ENCODE measurements around the gene ABCA5.

The ABCA5 gene, protein sequence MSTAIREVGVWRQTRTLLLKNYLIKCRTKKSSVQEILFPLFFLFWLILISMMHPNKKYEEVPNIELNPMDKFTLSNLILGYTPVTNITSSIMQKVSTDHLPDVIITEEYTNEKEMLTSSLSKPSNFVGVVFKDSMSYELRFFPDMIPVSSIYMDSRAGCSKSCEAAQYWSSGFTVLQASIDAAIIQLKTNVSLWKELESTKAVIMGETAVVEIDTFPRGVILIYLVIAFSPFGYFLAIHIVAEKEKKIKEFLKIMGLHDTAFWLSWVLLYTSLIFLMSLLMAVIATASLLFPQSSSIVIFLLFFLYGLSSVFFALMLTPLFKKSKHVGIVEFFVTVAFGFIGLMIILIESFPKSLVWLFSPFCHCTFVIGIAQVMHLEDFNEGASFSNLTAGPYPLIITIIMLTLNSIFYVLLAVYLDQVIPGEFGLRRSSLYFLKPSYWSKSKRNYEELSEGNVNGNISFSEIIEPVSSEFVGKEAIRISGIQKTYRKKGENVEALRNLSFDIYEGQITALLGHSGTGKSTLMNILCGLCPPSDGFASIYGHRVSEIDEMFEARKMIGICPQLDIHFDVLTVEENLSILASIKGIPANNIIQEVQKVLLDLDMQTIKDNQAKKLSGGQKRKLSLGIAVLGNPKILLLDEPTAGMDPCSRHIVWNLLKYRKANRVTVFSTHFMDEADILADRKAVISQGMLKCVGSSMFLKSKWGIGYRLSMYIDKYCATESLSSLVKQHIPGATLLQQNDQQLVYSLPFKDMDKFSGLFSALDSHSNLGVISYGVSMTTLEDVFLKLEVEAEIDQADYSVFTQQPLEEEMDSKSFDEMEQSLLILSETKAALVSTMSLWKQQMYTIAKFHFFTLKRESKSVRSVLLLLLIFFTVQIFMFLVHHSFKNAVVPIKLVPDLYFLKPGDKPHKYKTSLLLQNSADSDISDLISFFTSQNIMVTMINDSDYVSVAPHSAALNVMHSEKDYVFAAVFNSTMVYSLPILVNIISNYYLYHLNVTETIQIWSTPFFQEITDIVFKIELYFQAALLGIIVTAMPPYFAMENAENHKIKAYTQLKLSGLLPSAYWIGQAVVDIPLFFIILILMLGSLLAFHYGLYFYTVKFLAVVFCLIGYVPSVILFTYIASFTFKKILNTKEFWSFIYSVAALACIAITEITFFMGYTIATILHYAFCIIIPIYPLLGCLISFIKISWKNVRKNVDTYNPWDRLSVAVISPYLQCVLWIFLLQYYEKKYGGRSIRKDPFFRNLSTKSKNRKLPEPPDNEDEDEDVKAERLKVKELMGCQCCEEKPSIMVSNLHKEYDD (N-terminal part only)

DNA sequence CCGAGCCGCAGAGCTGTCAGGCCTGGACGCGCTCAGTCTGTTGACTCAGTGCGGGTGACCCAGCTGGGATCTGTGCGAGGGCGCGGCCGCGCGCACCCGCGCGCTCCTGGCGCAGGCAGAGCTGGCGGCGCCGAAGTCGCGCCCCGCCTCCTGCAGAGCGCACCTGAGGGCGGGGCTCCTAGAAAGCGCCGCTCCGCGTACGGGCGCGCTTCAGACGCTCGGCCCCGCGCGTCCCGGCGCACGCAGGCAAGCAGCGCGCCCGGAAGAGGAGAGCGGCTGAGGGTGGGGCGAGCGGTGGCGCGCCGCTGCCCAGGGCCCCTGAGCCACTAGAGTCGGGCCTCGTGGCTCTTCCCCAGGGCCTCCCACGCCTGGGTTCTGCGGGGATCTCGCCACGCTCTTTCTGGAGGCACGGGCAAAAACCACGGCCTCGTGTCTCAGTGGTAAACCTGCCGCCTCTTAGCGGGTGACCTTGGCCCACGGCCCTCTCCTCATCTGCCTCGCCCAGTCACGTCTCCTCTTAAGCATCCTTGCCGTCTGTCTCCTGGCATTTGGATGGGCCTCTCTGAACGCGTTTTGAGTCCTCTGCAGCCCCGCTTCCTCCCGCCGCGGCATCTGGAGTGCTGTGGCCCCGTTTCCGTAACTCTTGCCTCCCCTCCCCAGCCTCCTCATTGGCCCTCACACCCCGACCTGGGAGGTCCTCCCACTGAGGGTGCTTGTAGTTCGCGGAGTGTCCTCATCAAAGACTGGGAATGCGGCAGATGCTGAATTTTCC, at the start of gene ABCA5:
Gene ABCA5, minus strand, starts transcription at position 74 of the 772 bp plus-strand sequence. CDS start 12,718 bp downstream, outside the sequence.
- DNase-seq (ENCODE audit: low spot score) = peak; percentile 89

DNA sequence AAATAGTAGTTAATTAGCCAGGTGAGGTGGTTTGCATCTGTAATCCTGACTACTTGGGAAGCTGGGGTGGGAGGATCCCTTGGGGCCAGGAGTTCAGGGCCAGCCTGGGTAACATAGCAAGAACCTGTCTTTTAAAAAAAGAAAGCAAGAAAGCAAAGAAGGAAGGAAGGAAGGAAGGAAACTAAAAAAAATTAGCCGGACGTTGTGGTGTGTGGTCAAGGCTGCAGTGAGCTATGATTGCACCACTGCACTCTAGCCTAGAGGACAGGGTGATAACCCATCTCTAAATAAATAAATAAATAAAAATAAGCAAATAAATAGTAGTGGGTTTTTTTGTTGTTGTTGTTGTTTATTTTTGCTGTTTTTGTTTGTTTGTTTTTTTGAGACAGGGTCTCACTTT, 48.3 kb upstream of the ABCA5 start:
- no peak for DNase-seq (ENCODE audit: low spot score)

GRCh38 chr17:69373069-69373468, 46.1 kb upstream of the ABCA5 start:
- no peak for DNase-seq (ENCODE audit: low spot score)

GRCh38 chr17:69367298-69367697, 40.4 kb upstream of the ABCA5 start:
- no peak for DNase-seq (ENCODE audit: low spot score)

DNA sequence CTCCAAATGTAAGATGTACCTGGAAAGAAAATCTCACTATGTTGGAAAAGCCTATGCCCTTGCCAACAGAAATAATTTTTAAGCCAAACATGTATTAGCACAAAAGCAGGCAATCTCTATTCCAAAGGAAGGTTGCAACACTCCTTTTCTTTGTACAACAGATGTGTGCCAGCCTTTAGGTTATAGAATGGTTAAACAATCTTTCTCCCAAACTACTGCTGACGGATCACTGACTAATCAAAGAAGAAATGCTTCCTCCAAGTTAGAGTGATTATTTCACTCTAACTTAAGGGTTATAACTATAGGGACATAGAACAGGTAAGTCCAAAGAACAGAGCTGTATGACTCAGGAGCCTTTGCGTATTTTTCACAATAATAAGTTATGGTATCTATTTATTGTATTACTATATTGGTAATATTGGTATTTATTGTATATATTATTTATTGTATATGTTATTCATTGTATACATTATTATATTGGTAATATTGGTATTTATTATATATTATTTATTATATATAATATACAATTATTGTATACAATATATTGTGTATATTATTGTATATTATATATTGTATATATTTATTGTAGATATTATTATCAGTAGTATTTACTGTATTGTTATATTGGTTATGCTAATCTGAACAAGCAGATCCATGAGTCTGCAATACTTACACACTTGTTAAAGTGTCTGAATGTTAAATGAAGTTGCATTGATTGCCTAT, 36.7 kb upstream of the ABCA5 start:
- DNase-seq (ENCODE audit: low spot score) = no peak

GRCh38 chr17:69361156-69361555, 34.2 kb upstream of the ABCA5 start:
- DNase-seq (ENCODE audit: low spot score) = no peak

- no peak for DNase-seq (ENCODE audit: low spot score)
Measured at GRCh38 chr17:69358688-69359596, 32.0 kb upstream of the ABCA5 start.

DNA sequence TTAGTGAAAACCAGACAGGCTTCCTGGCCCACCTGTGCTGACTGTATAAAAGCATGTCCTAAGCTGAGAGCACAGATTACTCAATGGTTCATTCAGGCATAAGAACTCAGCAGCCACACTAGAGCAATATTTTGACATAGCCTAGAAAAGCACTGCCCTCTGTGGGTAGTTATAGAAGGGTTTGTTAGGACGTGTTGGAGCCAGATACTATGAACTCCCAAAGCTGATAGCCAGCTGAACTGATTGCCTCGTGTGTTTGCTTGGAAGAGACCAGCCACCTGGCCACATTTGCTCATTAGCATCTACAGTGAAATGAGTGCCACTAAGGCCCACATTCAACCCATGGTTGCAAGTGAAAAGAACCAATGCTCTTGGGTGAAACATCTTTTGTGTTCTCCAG, 30.8 kb upstream of the ABCA5 start:
- no peak for DNase-seq (ENCODE audit: low spot score)

DNA sequence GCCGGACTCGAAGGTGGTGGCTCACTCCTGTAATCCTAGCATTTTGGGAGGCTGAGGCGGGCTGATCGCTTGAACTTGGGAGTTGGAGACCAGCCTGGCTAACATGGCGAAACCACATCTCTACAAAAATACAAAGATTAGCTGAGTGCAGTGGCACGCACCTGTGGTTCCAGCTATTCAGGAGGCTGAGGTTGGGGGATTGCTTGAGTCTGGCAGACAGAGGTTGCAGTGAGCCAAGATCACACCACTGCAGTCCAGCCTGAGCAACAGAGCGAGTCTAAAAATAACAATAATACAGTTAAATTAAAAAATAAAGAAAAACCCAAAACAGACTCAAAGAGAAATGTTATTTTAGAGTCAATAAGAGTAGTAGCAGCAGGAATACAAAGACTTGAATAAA, 29.7 kb upstream of the ABCA5 start:
- no peak for DNase-seq (ENCODE audit: low spot score)

GRCh38 chr17:69350911-69351310, 24.0 kb upstream of the ABCA5 start:
- DNase-seq (ENCODE audit: low spot score) = no peak

- no peak for DNase-seq (ENCODE audit: low spot score)
Measured at GRCh38 chr17:69348429-69348828, 21.5 kb upstream of the ABCA5 start.

- DNase-seq (ENCODE audit: low spot score) = no peak
Measured at GRCh38 chr17:69346766-69347165, 19.8 kb upstream of the ABCA5 start.

- no peak for DNase-seq (ENCODE audit: low spot score)
Measured at GRCh38 chr17:69344939-69345338, 18.0 kb upstream of the ABCA5 start.

- no peak for DNase-seq (ENCODE audit: low spot score)
Measured at GRCh38 chr17:69342896-69343644, 16.1 kb upstream of the ABCA5 start.

GRCh38 chr17:69339937-69340336, 13.0 kb upstream of the ABCA5 start:
- no peak for DNase-seq (ENCODE audit: low spot score)

DNA sequence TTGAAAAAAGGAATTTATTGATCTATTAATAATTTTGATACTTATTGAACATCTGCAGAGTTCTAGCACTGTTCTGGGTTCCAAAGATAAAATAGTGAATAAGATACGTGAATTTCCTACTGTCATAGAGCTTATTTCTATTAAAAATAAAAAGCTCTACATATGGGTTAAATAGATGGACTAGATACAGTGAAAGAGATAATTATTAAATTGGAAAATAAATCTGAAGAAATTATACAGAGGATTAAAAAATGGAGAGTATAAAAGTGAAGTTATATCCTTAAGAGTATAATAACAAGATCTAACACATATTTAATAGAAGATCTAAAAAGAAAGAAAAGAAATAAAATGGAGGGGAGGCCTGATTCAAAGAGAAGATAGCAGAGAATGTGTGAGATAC, 10.1 kb upstream of the ABCA5 start:
- DNase-seq (ENCODE audit: low spot score) = no peak

DNA sequence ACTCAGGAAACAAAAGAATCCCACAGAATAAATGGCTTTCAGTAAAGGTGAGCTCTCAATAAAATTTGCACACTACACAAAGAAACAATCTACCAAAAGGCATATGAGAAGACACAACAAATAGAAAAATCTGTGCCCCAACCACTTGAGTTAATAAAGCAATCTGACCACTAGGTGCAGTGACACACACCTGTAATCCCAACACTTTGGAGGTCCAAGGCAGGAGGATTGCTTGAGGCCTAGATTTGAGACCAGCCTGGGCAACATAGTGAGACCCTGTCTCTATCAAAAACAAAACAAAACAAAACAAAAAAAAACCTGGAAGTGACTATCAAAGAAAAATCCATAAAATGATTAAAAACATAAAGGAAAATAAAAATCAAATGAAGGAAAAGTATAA, 9.6 kb upstream of the ABCA5 start:
- DNase-seq (ENCODE audit: low spot score) = no peak

- DNase-seq (ENCODE audit: low spot score) = peak; percentile 66
Measured at GRCh38 chr17:69335058-69335457, 8.1 kb upstream of the ABCA5 start.

- DNase-seq (ENCODE audit: low spot score) = no peak
Measured at GRCh38 chr17:69333561-69333960, 6.6 kb upstream of the ABCA5 start.
